Stimulated activated CD8-positive, alpha-beta memory T cell treated with anti-CD3 and anti-CD28 coated beads, Interleukin-7, amount 100 ng/mL, for 1 hour (primary cell): ENCODE data around the gene ARHGDIA.
"Not testable (repeated sequence)": the region's sequence is repeated elsewhere in the genome, so short reads cannot be mapped to it uniquely, and the experiment has no call there.

Source experiments
- DNase-seq, 2 donors: peaks; one replicate each; pipeline ENCODE4 v3.0.0-alpha.2; 2020; ENCODE audit warnings: low read depth in 2 of 2

Gene ARHGDIA

GRCh38 chr17:81843713-81844326, 27.3 kb downstream of the ARHGDIA start:
- DNase-seq, result no peak

DNA sequence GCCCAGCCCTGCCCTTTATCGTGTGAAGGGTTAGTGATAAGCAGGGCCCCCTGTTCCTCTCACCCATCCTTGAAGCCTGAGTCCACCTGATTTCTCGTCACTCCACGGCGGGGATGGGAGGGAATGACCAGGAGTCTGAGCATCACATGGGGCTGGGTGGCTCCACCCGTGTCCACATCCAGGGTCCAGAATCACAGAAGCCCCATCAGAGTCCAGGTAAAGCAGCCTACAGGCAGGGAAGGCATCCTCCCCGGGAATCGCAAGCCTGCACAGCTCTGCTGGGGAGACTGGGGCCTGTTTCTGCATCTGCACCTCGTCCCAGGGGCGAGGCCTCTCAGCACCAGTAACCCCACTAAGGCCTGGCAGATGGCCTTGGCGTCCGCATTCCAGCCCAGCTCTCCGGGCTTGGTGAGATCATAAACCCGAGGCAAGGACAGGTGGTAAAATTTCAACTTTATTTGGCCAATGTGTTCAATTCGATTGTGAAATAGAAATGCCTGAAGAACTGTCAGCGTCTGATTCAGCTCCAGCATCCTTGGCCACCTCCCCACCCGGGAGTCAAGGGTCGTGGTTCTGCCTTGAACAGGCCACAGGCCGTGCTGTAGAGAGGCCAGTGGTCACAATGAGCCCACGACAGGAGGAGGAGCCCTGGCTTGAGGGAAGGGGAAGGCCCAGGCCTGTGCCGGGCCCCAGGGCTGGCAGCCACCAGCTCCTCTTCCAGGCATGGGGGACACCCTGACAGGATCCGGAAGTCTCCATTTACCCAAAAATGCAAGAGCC, 28.2 kb downstream of the ARHGDIA start:
- DNase-seq, result no peak

- DNase-seq, result no peak
Measured at GRCh38 chr17:81842378-81842724, 28.8 kb downstream of the ARHGDIA start.

DNA sequence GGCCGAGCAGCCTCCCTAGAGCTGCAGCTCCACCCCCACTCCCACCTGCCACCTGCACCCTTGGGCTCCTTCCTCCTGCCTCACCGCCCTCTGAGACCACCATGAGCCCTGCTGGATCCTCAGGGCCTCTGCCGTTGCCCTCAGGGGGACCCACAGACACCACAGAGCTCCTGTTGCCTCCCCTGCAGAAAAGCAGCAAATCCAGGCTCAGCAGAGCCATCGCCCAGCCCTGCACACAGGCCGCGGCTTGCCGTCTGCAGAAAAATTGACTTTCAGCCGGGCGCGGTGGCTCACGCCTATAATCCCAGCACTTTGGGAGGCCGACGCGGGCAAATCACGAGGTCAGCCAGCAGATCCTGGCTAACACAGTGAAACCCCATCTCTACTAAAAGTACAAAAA, 29.3 kb downstream of the ARHGDIA start:
- DNase-seq, result no peak

DNA sequence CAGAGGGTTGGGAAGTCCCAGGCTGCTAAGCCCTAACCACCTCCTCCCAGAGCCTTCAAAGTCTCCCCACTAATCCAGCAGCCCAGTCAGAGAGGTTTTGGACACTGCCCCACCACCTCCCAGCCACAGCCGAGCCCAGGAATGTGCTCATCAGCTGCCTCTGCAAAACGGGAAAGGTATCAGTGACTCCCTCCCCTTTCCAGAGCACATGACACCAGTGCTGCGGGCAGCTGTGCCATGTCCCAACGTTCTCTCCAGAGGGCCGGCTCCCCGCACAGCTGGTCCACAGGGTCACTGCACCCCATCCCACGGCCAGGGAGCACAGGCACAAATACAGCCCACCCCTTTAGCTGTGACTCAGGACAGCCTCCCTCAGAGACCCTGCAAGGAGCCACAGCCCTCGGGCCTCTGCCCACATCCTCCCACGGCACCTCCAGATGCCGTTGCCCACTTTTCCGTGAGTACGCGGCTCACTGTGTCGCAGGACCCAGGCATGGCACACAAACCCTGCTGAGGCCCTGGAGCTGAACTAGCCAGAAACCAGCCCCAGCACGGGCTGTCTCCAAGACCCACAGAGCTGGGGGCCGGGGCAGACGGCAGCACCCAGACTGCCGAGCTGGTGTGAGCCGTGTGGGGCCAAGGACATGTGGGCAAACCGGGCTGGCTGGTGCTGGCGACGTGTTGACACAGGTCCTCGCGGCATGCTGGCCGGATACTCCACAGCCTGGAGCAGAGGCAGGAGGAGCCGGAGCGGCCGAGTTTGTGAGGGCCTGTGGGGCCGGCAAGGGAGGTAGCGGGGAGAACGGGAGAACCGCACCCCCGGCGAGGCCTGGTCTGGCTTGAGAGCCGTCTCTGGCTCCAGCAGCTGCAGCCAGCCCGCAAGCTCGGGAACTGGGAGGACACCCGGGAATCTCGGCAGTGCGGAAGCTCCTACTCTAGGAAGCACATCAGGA, 30.0 kb downstream of the ARHGDIA start:
- no peak for DNase-seq

GRCh38 chr17:81840059-81840458, 31.1 kb downstream of the ARHGDIA start:
- DNase-seq, result not testable (repeated sequence)

- DNase-seq, result no peak
Measured at GRCh38 chr17:81839301-81839700, 31.8 kb downstream of the ARHGDIA start.

GRCh38 chr17:81838753-81839255, 32.3 kb downstream of the ARHGDIA start:
- no peak for DNase-seq

- DNase-seq, result no peak
Measured at GRCh38 chr17:81837641-81838040, 33.5 kb downstream of the ARHGDIA start.

DNA sequence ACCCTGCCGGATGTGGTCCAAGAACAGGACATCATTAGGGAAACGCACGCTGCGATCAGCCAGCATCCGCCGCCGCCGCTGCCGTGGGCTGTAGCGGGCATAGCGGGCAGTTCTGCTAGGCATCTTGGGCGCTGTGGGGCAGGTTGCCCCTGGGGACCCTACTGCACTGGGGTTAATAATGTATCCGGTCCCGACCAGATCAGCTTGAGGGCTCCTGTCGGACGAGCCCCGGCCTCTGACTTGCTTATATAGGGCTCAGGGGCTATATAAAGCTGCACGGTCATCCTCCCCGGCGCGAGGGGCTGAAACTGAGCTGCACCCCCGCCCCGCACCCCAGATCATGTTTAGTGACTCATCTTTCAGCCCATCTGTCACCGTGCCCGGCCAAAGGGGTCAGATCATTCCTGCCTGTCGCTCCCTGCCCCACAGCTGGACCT, 36.3 kb downstream of the ARHGDIA start, which contains the start of gene PPP1R27:
Gene PPP1R27 (minus strand): TSS at position 220 of the 437 bp plus-strand sequence. CDS start 97 bp downstream, at position 123.
- DNase-seq, result no peak

GRCh38 chr17:81833921-81834830, 37.0 kb downstream of the ARHGDIA start:
- DNase-seq, result no peak

DNA sequence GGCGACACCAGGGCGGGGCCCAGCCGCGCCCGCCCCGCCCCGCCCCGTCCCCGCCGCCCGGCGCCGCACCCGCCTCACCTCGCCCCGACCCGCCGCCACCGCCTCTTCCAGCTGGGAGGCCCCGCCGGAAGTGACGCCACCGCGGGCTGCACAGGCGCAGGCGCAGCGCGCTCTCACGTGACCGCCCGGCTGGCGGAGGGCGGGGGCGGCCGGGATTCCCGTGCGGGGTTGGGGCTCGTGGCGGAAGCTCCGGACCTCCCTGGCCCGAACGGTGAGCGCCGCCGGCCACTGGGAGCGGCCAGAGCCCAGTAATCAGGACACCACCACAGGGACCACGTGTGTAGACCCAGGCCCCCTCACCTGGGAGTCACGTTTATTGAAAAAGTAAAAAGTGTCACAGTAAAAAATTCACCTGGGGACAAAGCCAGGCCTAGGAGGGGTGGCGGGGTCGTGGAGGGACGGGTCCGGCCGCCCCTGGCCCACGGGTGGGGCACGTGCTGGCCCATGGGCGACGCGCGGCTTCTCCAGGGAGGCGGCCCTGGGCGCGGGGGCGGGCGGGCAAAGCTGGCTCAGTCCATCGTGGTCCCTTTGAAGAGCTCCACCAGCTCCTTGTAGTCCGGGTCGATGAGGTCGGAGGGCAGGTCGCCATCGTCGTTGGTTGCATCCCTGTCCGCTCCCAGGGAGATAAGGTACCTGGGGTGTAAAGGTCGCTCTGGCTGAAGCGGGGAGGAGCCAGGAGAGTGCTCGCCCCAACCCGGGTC, 37.8 kb downstream of the ARHGDIA start, which contains the start of gene MCRIP1:
Gene MCRIP1 (minus strand): TSS at position 132 of the 761 bp plus-strand sequence. CDS start 8,785 bp downstream, outside the sequence.
- peak; percentile 88 to 90 for DNase-seq

DNA sequence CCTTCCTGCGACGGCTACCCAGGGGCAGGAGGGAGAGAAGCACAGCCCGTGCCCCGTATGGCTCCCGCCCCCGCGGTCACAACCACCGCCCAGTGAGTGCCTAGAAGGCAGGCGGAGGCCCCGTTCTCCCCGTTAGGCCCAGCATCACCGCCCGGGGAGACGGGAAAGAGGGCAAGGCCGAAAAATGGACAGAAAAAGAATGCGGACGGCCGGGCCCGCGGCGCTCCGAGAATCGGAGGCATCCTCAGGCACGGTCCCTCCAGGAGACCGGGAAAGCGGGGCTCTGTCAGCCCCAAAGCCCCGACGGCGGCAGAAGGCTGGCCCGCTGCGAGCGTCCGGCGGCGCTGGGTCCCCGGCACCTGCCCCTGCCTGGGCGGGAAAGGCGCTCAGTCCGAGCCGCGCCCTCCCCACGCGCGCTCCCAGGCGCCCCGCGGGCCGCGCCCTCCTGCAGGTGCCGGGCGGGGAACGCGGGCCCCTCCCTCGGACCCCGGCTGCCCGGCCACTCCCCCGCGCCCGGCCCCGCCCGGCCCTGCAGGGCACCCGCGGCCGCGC, 38.5 kb downstream of the ARHGDIA start:
- peak in 1 of 2 donors; percentile 17 for DNase-seq

GRCh38 chr17:81831957-81832607, 39.1 kb downstream of the ARHGDIA start:
- peak; percentile 13 to 16 for DNase-seq

DNA sequence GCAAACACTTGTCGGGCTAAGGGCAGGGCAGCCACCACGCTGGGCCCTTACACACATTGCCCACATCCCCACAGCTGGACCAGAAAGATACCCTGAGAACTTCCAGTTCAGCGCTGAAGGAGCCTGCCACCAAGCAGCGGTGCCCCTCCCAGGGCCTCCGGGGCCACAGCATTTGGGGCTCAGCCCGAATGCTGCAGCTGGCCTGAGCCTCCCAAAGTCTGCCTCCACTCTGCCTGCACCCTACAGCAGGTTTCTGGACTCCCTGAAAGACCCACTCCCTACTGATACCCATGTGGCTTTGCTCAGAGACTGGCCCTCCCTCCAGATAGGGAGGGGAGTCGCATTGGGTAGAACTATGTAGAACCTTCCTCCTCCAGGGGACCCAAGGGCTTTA, 39.6 kb downstream of the ARHGDIA start:
- no peak for DNase-seq

- DNase-seq, result no peak
Measured at GRCh38 chr17:81829858-81830257, 41.3 kb downstream of the ARHGDIA start.

- DNase-seq, result no peak
Measured at GRCh38 chr17:81828656-81829055, 42.5 kb downstream of the ARHGDIA start.

DNA sequence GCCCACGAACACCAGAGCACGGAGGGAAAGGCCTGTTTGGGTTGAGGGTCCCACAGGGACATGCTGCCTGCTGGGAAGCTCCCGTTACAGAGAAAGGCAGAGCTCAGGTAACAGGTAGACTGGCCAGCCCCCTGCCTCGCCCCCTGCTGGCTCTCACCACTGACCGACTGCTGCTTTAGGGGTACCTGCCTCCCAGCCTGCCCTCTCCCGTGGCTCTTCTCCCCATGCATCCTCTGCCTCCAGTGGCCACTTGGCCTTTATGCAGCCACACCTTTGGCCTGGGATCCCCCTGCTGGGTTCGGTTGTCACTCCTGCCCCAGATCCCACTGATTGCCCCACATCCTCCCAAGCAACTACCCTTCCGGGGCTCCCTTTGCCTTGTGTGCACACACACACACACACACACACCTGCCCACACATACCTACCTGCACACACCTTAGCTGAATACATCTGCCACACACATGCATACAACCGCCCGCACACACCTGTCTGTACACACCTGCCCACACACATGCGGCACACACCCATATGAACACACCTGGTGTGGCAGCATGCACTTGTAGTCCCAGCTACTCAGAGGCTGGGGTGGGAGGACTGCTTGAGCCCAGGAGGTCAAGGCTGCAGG, 45.2 kb downstream of the ARHGDIA start:
- DNase-seq, result no peak

DNA sequence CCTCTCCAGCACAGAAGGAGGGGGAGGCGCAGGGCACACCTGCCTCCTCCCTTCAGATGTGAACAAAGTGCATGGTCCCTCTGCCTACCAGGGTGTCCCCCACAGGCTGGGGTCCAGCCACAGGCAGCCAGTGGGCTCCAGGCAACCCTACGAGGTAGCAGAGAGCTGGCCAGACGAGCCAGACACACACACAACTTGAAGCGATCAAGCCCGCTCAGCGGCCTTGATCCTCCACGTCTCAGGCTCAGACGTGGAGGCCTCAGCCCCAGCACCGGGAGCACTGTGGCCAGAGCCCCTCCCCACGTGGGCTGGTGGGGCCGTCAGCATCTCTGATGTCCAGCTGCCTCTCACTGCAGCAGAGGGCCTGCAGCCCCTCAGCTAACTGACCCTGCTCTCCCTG, 46.5 kb downstream of the ARHGDIA start:
- DNase-seq, result no peak
